ENCODE measurements around the gene FAM210A.
"Not testable (repeated sequence)": the region's sequence is repeated elsewhere in the genome, so short reads cannot be mapped to it uniquely, and the experiment has no call there.

The FAM210A gene

DNA sequence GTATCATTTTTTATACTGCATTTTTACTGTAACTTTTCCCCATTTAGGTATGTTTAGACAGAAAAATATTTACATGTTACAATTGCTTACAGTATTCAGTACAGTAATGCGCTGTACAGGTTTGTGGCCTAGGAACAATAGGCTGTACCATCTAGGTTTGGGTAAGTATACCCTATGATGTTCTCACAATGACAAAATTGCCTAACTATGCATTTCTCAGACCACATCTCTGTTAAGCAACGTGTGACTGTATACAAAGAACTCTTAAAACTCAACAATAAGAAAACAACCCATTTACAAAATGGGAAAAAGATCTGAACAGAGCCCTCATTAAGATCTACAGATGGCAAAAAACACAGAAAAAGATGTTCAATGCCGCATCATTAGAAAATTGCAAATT lies 29.4 kb downstream of the FAM210A start:
- no peak for DNase-seq

DNA sequence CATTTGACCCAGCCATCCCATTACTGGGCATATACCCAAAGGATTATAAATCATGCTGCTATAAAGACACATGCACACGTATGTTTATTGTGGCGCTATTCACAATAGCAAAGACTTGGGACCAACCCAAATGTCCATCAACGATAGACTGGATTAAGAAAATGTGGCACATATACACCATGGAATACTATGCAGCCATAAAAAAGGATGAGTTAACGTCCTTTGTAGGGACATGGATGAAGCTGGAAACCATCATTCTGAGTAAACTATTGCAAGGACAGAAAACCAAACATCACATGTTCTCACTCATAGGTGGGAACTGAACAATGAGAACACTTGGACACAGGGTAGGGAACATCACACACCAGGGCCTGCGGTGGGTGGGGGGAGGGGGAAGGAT lies 31.0 kb downstream of the FAM210A start:
- not testable (repeated sequence) for DNase-seq

DNA sequence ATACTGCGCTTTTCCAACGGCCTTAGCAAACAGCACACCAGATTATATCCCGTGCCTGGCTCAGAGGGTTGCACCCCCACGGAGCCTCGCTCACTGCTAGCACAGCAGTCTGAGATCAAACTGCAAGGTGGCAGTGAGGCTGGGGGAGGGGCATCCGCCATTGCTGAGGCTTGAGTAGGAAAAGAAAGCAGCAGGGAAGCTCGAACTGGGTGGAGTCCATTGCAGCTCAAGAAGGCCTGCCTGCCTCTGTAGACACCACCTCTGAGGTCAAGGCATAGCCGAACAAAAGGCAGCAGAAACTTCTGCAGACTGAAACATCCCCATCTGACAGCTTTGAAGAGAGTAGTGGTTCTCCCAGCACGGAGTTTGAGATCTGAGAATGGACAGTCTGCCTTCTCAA lies 36.3 kb downstream of the FAM210A start:
- not testable (repeated sequence) for DNase-seq

- no peak for DNase-seq
These were observed 37.9 kb downstream of the FAM210A start for GRCh38 chr18:13688191-13689136.

DNA sequence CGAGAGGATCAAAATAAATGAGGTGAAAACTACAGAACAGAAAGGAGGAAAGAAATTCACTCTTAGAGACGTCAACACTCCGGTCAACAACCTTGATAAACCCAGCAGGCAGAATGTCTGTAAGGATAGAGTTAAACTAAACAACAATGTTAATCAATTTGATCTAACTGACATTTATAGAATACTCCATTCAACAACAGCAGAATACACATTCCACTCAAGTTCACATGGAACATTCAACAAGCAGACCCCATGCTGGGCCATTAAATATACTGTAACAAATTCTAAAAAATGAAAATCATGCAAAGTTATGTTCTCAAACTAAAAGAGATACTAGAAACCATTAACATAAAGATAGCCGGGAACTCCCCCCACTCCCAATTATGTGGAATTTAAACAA lies 41.8 kb downstream of the FAM210A start:
- DNase-seq = no peak

DNA sequence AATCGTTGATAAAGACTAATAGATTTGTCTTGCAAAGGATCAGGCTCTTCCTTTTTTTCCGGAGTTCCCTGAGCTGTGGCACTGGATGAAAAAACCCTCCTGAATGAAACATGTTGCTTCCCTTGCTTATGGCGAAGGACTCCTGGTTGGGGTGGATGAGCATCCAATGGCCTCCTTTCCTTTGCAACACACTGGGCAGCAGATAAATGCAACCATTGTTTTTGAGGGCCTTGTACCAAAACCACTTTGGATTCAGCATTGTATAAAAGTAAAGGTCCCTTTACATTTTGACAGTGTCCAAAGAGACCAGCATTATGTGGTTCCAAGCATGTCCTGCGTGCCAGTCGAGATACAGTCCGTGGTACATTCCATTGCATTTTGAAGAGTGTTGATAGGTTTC lies 44.7 kb downstream of the FAM210A start:
- DNase-seq = no peak

DNA sequence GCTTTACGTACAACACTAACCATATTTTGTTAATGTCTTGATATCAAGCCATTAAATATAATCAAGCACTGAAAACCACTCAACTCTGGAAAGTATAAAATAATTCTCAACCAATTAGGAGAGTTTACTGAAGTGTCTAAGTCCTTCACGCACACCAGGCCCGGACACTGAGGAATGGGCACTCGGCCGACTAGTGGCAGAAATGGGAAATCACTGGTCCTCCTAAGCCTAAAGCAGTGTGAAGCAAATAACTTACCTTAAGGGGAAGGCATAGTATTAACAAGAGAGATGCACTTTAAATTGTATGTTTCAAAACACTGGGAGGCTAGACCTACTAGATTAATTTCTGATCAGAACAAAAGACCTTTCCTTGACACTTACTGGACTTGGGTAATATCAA lies 45.7 kb downstream of the FAM210A start:
- DNase-seq = no peak

- not testable (repeated sequence) for DNase-seq
These were observed 49.0 kb downstream of the FAM210A start for GRCh38 chr18:13677350-13677749.

DNA sequence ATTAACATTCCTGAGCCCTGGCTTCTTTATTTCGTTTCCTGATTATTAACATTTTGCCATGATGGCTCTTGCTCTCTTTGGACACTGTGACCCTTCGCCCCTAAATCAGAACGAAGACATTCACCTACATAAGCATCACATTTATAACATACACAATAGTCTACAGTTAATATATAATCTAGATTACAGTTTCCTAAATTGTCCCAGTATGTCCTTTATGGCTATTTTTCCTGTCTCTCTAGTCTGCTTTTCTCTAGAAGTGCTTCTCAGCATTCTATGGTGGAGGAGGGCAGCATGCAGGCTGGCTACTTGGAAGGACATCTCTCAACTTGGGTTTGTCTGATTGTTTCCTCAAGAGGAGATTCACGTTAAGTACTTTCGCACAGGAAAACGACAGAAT lies 49.9 kb downstream of the FAM210A start:
- no peak for DNase-seq

DNA sequence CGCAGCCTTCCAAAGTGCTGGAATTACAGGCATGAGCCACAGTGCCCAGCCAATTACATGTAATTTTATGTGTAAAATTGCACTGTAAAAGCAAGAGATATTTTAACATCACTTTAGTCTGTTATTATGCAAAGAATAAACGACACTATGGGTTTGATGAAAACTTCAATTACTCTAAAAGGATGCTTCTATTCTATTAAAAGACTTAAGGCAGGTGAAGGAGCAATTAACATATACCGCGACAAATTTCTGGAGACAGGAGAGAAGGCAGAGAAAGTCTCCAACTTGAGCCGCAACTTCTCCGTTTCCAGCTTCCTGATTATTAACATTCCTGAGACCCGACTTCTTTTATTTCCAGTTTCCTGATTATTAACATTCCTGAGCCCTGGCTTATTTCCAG lies 53.7 kb downstream of the FAM210A start:
- DNase-seq = no peak

GRCh38 chr18:13661779-13662256 lies 64.5 kb downstream of the FAM210A start:
- no peak for DNase-seq

DNA sequence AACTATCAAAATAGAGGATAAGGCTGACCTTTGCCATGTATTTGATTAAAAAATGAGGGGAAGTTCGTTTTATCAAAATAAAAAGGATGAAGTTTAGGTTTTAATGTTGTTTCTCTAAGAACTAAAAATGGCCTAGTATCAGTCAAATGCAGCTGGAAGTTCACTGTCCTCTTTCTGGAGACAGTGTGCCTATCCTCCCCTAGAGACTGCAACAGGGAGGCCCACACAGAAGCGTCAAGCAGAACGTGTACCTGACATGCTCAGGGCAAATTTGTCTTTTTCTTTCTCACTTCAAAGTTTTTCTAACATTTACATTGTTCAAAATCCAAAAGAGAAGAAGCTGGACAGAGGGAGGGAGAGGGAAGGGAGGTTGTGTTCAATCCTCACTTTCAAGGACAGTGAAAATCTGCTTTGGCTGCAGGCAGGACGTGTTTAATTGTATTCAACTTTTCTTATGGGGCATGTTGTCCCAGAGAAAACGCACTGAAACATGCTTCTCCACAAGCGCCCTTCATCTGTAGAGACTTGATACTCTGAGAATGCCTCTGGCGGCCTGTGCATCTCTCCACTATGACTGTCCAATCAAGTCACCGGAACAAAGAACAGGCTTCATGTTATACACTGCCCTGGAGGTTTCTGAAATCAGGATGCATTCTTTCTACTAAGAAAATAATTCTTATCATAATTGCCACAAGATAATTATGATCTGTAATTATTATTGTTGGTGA lies 65.1 kb downstream of the FAM210A start:
- DNase-seq = no peak

DNA sequence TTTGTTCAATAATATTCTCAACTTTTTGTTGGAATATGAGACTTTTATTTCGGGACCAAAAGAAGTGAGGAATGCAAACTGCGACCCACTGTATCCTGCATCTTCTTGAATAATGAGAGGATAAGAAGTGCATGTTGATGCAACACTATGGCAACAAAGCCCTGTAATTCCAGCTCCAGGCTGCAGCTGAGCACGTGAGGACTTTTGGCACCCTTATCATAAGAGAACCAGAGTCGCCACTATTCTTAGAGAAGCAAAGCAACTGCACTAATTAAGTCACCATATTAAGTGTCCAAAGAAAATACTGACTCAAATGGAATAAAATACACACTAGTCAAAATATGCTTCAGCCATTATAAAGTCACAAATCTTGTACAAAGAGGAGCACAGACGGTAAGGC lies 65.8 kb downstream of the FAM210A start:
- no peak for DNase-seq

- DNase-seq = no peak
These were observed 67.7 kb downstream of the FAM210A start for GRCh38 chr18:13658436-13659204.

- DNase-seq = no peak
These were observed 68.4 kb downstream of the FAM210A start for GRCh38 chr18:13657974-13658373.

GRCh38 chr18:13653746-13654433 lies 72.5 kb downstream of the FAM210A start:
- DNase-seq = no peak

GRCh38 chr18:13649397-13650390 lies 76.7 kb downstream of the FAM210A start:
- DNase-seq = no peak

GRCh38 chr18:13647761-13648160 lies 78.6 kb downstream of the FAM210A start:
- no peak for DNase-seq

- DNase-seq = no peak
These were observed 79.7 kb downstream of the FAM210A start for GRCh38 chr18:13646633-13647032.

GRCh38 chr18:13645093-13645492 lies 81.3 kb downstream of the FAM210A start:
- no peak for DNase-seq

GRCh38 chr18:13643261-13643751 lies 83.1 kb downstream of the FAM210A start:
- DNase-seq = no peak

All from stimulated activated CD8-positive, alpha-beta memory T cell treated with anti-CD3 and anti-CD28 coated beads, Interleukin-4, amount 100 ng/mL, for 48 hours (primary cell).